Measurements from ENCODE around the gene KCND3. TPM values are rescaled to one million over a fixed set of nuclear protein-coding genes. Genes with fewer than 3 reads are reported as not detected.

Gene KCND3
- total and polyA plus RNA-seq, 2 of the 4 experiments (the other 2 are of a cell fraction) = under 0.01 to 0.03 TPM

DNA sequence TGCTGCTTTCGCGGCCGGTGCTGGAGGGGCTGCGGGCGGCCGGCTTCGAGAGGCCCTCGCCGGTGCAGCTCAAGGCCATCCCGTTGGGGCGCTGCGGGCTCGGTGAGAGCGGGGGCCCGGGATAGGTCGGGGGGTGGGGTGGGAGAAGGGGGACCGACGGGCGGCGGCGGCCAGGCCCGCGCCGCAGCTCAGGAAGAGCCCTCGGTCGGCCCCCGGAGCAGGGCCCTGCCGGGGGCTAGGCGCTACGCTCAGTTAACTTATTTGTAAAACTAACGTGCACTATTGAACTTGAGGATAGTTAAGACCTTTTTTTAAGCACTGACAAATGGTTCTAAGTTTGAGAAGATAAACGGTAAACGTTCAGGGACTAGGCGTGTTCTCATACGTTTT, 233.3 kb downstream of the KCND3 start:
- Histone ChIP-seq H2AK5ac (ENCODE audit: low read depth, low read length) (no peak overlapping the region), H4K8ac (ENCODE audit: low read depth in 2 of 2, low read length in 2 of 2) (peak overlapping the region; percentile 32 to 51; a peak in 3 of 4 replicates), H2AK9ac (replicated peaks; ENCODE audit: low read depth, low read length, poor library complexity) (peak overlapping the region; percentile 74), H2BK20ac (ENCODE audit: low read depth, low read length) (no peak overlapping the region), H3K36me3 (ENCODE audit: control insufficient read depth, insufficient read depth, low read length) (no peaks in the 10 kb centered on the region), H3K9ac (ENCODE audit: low read depth, low read length) (peak overlapping the region; percentile 77), H3K14ac (replicated peaks; ENCODE audit: low read depth, low read length) (peak overlapping the region; percentile 22; the same call in 1 of the 2 replicates), H4K5ac (ENCODE audit: low read depth, low read length) (no peak overlapping the region), H3K4me2 (ENCODE audit: low read depth, low read length) (peak overlapping the region; percentile 98), H2BK120ac (ENCODE audit: low read depth, low read length) (no peak overlapping the region), H3K18ac (ENCODE audit: low read depth, low read length) (no peak overlapping the region), H3K27me3 (ENCODE audit: control insufficient read depth, insufficient read depth, low read length) (no peaks in the 10 kb centered on the region), H3K9me1 (ENCODE audit: insufficient read depth, low read length) (peaks cover 4% of the 10 kb centered on the region; the same call in 1 of the 2 replicates), H4K20me1 (ENCODE audit: insufficient read depth, low read length) (no peaks in the 10 kb centered on the region), H3K27ac (ENCODE audit: insufficient read depth, low read length) (peak overlapping the region; percentile 82), H3K4me1 (ENCODE audit: control insufficient read depth, insufficient read depth, low read length) (peaks cover 4% of the 10 kb centered on the region), H2BK5ac (ENCODE audit: low read depth, low read length, poor library complexity, severe bottlenecking) (peak overlapping the region; percentile 33), H3K79me1 (ENCODE audit: low read depth in 1 of 2, low read length in 2 of 2) (peaks cover 9 to 26% of the 10 kb centered on the region in 2 experiments; a peak in 3 of 4 replicates), H3K23ac (ENCODE audit: low read depth, low read length) (peak overlapping the region; percentile 74), H3K4ac (ENCODE audit: low read depth, low read length) (no peak overlapping the region), H3K4me3 (ENCODE audit: insufficient read depth, low read depth, low read length) (peak overlapping the region; percentile 85), H2AFZ (replicated peaks; ENCODE audit: low read length, poor library complexity) (peak overlapping the region; percentile 99), H4K91ac (ENCODE audit: insufficient read depth, low read depth, low read length) (no peak overlapping the region), H3K56ac (ENCODE audit: extremely low read depth, insufficient read depth, low read length) (peak overlapping the region; percentile 88; the same call in 1 of the 2 replicates), H2BK15ac (ENCODE audit: low read depth, low read length) (no peak overlapping the region), H3K9me3 (ENCODE audit: control insufficient read depth, insufficient read depth, low read length) (no peaks in the 10 kb centered on the region)
- DNase-seq (no peak), ATAC-seq (ENCODE audit: low read depth) (peak; percentile 24)
- 0% methylated on average over 4 of the region's 35 CpGs; no CpG with 5 or more reads in 1 of the 2 experiments for WGBS, 2 experiments (ENCODE audit: extremely low coverage in 2 of 2, insufficient read length in 1 of 2)
- CTCF ChIA-PET = interaction anchor here (3.5 kb wide), 1 partner anchor 42 kb away, joined by 17 read pairs; no protein-coding TSS in a partner anchor
- dilution Hi-C loops (cut with HindIII; ENCODE audit: low sequenced_read_pairs, unreplicated experiment) = loop anchor here (25.0 kb wide), 1 partner anchor 294 kb away; the partner anchor contains the start of gene C1orf162
- intact Hi-C loops (cut with micrococcal nuclease) = loop anchor here (5.0 kb wide), 1 partner anchor 529 kb away; the partner anchor contains the start of gene CHI3L2
- BruUV-seq (replicated peaks) = no TSS peak
- in situ Hi-C loops (cut with MboI; ENCODE audit: low sequenced_read_pairs) = no loop called here
- TF ChIP-seq, protein P1, sequence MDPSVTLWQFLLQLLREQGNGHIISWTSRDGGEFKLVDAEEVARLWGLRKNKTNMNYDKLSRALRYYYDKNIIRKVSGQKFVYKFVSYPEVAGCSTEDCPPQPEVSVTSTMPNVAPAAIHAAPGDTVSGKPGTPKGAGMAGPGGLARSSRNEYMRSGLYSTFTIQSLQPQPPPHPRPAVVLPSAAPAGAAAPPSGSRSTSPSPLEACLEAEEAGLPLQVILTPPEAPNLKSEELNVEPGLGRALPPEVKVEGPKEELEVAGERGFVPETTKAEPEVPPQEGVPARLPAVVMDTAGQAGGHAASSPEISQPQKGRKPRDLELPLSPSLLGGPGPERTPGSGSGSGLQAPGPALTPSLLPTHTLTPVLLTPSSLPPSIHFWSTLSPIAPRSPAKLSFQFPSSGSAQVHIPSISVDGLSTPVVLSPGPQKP (IDR thresholded peaks at IDR 0.05; ENCODE audit: borderline replicate concordance, low read depth, low read length) = no peak
- TF ChIP-seq MAFK (IDR thresholded peaks at IDR 0.05; ENCODE audit: low read depth, low read length) (no peak), MXI1 (IDR thresholded peaks at IDR 0.05; ENCODE audit: borderline replicate concordance, low read depth, low read length) (no peak), RCOR1 (IDR thresholded peaks at IDR 0.05; ENCODE audit: insufficient replicate concordance, low read length) (no peak), CEBPB (IDR thresholded peaks at IDR 0.05; ENCODE audit: low read depth, low read length) (no peak), BHLHE40 (IDR thresholded peaks at IDR 0.05; ENCODE audit: low read depth, low read length) (no peak), SMC3 (IDR thresholded peaks at IDR 0.05; ENCODE audit: low read depth, low read length) (no peak), FOS (IDR thresholded peaks at IDR 0.05; ENCODE audit: low read depth, low read length) (no peak), POLR2A (IDR thresholded peaks at IDR 0.05; ENCODE audit: low read depth, low read length) (no peak)
- POLR2A ChIA-PET (ENCODE audit: unreplicated experiment) = interaction anchor here (0.9 to 1.4 kb wide), 2 partner anchors 11 to 19 kb away, joined by 3 to 4 read pairs; no protein-coding TSS in a partner anchor

All from IMR-90 (cell line).